Measurements from ENCODE around the gene PNPO.
A peak's percentile ranks its signal among the peaks of the same experiment; 100 is the strongest.

Gene PNPO

DNA sequence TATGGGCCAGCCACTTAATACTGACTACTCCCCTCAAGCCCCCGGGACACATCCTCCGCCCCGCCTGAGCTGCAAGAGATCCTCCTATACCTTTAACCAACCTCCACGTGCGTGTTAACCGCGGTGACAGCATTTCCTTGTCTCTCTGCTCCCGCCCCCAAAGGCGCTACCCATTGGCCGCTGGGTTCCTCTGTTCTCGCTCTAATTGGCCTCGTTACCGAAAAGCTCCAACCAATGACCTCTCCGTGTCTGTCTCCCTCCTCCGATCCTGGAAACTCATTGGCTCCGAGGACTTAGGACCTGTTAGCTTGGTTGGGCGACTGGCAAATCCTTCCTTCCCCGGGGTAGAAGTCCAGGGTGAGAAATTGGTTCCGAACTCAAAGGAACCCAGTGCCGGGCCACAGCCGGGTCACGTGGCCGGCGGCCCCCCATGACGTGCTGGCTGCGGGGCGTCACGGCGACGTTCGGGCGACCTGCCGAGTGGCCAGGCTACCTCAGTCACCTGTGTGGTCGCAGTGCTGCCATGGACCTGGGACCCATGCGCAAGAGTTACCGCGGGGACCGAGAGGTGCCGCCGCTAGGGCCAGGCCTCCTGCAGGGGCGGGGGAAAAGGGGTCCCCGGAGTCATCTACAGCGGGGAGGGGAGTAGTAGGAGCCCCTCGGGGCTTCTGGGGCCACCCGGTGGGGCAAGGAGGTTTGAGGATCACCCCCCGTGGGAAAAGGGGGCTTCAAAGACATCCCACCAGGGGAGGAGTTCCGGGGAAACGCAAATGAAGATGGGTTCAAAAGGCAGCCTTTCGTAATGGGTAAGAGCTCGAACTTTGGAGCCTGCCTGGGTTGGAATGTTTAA is at the start of gene PNPO:
Gene PNPO, plus strand, starts transcription at position 326 of the 850 bp plus-strand sequence. Its CDS starts 105 bp downstream, at position 431.
- DNase-seq (ENCODE audit: low read depth, low spot score) = peak; percentile 88

DNA sequence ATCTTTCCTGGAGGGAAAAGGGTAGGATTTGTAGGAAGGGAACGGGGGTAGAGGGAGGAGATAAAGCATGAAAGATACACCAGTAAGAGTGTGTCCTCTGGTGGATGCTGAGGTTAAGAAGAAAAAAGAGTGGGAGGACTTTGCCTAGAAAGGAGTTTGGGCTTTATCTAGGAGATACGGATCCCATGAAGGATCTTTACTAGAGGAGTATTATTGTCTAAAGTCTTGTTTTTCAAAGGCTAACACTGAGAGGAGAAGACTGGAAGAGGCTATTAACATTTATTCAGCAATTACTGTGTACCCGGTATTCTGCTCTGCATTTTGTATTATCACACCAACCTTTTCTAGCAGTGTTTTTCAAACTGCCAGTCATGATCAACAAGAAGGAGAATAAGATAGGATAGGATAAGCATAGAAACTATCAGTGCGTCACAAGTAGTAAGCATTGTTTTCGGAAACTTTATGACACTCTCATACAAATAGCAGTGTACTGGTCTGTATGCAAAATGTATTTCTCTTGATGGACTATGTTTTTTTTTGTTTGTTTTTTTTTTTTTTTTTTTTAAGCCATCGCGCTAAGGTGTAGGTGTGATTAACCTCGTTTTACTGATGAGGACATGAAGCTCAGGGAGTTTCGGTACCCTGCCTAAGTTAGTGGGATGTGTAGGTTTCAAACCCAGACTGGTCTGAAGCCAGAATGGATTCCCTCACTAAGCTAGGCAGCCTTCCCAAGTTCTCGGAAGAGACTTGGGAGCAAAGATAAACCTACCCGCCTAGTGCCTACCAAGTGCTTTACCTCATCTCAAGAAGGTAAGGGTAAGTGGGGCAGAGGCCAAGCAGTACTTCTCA is 46.6 kb upstream of the PNPO start:
- DNase-seq (ENCODE audit: low read depth, low spot score) = no peak

DNA sequence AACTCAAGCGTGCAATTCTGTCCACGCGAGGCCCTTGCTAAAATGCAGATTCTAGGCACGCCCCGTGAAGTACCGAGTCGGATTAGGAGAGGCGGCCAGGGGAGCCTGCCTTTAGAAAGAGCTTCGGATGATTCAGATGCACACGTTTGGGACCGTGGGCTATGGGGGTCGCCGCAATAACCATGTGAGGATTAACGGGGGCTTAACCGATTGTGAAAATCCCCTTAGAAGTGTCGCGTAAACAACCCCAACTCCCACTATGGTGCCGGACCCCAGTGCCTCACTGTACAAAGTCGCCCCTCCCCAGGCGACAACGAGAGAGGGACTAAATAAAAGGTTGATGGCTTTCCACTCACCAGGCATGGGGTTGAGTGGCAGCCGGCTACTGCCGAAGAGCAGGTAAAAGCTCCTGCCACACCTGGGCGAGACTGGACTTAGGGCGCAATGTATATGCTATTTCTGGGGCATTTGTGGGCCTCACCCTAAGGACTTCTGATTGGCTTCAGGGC is 46.0 kb upstream of the PNPO start:
- DNase-seq (ENCODE audit: low read depth, low spot score) = no peak

DNA sequence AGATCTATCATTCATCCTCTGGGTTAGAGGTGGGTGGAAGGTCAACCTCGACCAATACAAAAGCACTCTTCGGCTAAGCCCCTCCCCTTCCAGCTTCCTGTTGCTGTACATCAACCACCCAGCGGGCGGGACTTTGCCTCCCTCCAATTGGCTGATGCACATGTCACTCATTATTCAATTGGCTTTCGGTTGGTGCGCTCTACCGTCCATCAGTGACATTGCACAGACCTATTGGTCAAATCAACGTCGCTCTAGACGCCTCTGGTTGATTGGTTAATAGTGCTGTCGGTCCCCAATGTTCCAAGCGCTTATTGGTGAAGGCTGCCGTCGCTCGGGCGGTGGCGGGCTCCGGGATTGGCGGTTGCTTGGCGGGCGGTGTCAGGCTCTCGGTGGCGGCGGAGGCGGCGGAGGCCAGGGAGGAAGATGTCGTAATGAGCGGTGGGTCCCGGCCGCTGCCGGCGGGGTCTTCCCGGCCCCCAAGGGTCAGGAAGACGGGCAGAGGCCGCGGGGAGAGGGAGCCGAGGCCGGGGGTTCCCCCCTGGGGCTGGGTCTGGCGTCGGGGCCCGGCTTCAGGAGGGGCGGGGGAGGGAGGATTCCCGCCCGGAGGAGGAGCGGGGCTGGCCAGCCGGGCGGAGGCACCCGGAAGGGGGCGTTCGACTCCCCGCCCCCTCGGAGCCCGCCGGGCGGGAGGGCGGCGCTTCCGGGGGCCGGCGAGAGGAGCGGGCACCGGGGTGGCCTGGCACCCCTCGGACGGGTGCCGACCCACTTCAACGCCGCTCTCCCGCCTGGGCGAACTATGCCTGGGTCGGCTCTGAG is 45.3 kb upstream of the PNPO start, which contains the start of gene SP2:
Gene SP2, plus strand, starts transcription at position 381 of the 816 bp plus-strand sequence. Its CDS starts 51 bp downstream, at position 432.
- DNase-seq (ENCODE audit: low read depth, low spot score) = peak; percentile 97

DNA sequence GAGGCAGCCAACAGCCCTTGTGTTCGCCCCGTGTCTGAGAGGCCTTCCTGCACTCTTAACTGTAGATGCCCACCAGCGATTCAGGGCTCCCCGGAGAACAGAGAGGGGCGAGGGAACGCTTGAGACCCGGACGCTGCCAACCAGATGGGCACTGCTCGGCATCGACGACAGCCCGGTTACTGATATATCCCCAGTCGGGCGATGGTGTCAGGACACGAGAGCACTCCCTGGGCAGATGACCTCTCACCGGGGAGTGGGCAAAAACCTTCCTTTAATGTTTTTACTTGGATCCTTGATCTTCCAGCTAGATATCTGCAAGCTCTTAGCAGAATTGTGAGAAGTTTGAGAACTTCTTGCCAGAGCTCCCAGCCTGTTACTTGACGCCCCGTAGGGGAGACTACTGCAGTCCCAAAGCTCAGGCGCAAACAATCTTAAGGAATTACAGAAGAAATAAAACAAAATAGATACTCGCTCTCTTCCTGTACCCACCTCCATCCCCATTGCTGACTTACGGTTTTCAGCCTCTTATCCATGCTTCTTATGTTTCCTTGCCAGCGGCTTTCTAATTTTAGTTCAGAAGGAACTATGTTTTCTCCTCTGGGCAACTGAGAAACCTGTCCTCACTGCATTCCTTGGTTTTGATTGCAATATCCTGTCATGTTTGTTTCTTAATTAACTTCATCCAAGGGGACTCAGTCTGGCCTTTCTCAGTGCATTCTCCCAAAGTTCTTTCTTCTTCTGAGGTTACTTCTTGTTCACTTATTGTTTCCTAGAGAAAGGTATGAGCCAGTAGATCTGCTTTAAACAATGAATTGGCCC is 44.5 kb upstream of the PNPO start:
- no peak for DNase-seq (ENCODE audit: low read depth, low spot score)

DNA sequence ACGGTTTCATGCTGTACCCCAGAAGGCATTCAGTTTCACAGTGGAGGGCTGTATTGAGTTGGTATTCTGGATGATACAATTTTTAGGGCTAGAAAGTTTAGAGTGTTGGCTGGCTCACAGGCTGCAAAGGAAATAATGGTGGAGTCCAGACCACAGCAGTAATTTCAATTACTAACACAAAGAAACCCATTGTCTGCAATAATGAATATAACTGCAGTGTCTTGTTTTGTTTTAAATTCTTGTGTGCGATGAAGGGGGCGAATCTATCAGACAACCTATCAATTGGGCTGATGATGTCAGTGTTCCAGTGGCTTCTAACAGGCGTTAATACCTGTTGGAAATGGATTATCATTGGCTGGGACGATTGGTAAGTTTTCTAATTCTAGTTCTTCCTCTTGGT is 43.8 kb upstream of the PNPO start:
- no peak for DNase-seq (ENCODE audit: low read depth, low spot score)

DNA sequence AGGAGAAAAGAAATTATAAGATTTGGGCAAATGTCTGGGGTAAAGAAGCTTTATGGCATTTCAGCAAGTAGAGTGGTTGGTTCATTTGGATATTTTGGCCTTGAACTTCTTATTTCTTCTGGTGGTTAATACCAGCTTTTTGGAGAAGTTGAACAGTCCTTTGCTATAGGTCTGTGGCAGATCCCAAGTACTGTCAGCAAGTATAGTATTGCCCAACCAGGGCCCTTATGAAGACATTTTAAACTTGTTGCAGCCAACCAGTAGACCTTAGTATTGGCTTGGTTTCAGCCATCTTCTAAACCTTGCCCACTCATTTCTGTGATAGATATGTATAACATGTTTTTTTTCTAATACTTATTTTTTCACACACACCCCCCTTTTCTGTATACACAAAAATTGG is 43.1 kb upstream of the PNPO start:
- DNase-seq (ENCODE audit: low read depth, low spot score) = no peak

DNA sequence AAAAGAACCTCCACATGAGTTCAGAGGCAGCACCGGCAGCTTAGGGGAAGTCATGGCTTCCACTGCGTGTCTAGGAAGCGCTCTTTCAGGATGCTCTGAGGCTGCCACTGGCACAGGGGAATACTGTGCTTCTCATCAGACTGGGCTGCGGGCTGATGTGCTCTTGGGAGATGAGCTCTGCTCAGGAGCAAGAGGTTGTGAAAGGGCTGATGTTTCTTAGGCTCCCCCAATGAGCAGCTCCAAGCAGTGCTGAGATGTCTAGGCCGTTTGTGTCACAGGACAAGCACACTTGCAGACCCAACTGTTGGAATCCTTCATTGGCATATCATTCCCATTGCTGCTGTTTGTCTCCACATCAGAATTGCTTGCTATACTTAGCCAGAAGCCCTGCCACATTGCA is 41.7 kb upstream of the PNPO start:
- no peak for DNase-seq (ENCODE audit: low read depth, low spot score)

DNA sequence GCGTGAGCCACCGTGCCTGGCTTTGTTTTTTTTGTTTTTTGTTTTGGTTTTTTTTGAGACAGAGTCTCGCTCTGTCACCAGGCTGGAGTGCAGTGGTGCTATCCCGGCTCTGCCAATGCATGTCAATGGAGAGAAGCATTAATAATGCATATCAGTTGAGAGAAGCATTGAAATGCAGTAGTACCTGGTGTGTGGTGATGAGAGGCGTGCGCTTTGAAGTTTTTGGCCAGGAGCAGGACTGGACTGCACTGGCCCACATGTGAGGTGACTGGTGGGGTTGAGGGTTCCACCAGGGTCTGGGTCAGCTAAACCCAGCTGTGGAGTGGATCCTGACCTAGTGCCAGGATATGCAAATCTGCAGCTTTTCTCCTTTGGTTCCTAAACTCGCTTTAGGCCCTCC is 39.9 kb upstream of the PNPO start:
- DNase-seq (ENCODE audit: low read depth, low spot score) = no peak

DNA sequence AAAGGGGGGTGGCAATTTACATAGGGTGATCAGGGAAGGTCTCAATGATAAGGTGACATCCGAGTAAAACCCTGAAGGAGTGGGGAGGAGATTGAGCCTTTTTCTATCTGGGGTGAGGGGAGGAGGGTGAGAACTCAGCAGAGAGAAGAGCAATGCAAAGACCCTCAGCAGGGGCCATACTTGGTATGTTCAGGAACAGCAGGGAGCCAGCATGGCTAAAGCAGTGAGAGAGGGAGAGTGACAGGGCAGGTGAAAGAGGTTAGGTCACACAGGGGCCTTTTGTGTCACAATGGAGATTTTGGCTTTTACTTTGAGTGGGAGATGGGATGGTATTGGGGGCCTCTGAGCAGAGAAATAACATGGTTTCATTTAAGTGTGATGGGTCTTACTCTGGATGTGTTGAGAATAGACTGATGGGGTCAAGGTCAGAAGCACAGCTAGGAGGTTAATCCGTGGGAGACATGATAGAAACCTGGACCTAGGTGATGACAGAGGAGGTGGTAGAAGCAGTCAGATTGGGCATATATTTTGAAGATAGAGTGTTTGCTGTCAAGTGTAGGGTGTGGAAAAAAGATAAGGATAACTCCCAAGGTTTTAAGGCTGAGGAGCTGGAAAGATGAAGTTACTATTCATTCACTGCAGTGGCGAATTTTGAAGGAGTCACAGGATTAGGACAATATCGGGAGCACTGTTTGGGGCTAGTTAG is 39.2 kb upstream of the PNPO start:
- DNase-seq (ENCODE audit: low read depth, low spot score) = no peak

DNA sequence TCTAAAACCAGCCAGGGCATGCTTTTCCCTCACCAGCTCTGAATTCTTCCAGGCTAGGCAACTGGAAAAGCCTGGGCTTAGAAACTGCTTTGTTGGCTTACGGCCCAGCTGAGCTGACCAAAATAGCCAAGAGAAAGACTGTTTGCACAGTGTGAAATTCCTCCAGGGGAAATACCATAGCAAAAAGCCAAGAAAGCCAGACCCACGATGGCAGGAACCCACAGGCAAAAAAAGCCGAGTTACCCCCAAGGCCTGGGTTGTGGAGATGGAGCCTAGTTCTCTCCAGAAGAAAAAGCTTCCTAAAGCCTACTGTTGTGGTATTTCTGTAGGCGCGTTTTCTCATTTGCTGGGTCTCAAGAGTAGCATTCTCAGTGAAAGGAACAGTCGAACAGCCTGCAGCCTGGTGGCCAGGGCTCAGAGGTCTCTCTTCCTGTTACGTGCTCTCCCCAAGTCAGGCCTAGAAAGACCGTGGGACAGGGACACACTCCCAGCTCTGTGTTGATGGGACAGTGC is 36.1 kb upstream of the PNPO start:
- DNase-seq (ENCODE audit: low read depth, low spot score) = no peak

DNA sequence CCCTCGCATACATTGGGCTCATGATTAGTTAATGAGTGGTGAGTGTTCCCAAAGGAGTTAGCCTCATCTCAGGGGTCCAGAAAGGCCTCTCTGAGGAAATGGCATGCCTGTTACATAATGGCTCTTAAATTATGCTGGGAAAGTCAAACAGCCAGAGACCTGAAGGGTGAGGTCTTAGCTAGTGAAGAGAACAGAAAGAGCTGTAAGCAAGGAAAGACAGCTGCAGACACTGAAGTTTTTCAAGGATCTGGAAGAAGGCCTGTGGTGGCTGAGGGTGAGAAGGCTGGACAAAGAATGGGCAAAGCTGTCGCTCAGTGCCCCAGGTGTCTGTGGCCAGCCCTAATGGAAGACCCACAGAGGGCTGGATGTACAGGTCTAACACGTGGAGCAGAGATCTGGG is 34.9 kb upstream of the PNPO start:
- no peak for DNase-seq (ENCODE audit: low read depth, low spot score)

DNA sequence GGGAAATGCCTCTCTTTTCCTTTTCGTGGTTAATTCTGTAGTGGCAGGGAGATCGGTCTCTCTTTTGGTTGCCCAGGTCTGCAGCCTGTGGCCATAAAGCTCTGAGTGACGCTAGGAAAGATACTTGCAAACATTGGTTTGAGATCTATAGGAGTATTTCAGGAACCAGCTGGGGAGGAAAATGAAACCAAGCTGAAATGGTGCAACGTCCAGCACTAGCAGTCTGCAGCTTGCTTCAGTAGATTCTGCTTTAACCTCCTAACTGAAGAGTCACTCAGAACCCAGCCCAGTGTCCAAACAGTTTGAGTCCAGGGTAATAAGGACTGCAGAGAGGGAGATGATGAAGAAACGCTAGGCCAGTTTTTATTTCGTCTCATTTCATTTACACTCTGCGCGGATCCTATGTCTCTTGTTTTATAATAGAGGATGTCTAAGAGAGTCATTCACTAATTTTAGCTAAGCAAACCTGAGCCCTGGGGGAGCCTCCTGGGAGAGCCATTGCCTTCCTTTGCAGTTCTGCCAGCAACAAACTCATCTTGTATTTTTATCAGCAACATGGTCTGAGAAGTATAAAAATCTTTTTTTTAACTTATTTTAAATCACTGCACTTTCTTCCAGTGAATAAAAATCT is 33.3 kb upstream of the PNPO start:
- no peak for DNase-seq (ENCODE audit: low read depth, low spot score)

DNA sequence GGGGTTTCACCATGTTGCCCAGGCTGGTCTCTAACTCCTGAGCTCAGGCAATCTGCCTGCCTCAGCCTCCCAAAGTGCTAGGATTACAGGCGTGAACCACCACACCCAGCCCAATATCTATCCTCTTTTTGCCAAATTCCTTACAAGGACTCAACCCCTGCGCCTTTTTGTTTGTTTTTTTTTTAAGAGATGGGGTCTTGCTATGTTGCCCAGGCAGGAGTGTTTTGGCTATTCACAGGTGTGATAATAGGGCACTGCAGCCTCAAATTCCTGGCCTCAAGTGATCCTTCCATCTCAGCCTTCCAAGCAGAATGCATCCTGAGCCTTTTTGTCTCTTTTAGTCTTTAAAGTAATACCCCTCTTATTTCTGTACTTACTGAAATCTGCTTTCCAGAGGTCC is 28.3 kb upstream of the PNPO start:
- no peak for DNase-seq (ENCODE audit: low read depth, low spot score)

DNA sequence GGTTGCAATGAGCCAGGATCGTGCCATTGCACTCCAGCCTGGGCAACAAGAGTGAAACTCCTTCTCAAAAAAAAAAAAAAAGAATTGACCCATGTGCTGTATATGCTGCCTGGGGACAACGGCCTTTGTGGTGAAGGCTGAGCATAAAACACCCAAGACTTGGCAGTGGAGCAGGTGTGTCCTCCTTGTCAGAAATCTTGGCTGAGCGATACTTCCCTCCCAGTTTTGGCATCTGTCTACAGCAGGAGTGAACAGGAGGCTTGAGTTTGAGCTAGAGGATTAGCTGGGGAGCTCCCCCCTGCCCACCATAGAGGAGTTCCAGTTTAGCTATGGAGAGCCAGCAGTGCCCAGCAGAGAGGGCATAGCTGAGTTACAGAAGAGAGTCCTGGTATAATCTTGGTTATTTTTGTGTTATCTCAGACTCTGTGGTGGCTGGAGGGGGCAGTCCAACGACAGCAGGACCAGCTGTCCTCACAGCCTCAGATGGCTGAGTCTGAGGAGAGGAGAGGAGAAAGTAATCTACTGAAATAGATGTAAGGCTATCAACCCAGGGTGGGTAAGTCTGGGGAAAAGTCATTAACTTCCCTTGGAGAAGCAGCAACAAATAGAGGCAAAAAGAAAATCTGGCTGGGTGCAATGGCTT is 26.9 kb upstream of the PNPO start:
- DNase-seq (ENCODE audit: low read depth, low spot score) = no peak

DNA sequence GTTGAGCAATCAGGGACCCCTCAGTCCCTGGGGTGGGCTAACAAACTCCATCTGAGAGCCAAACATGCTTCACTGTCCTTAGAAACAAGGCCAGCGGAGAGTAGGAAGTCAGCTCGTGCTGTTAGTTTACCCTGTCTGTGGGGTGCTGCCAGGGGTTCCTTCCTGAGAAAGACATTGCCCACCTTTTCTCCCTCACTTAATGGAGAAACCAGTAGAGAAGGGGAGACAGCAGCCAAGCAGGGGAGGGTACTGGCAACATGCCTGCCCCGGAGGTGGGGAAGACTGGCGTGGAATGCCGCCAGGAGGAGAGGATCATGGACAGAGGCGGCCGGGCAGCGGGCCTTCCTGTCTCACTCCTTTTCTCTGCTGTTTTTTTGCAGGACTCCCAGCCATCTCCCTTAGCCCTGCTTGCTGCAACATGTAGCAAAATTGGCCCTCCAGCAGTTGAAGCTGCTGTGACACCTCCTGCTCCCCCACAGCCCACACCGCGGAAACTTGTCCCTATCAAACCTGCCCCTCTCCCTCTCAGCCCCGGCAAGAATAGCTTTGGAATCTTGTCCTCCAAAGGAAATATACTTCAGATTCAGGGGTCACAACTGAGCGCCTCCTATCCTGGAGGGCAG is 25.5 kb upstream of the PNPO start:
- DNase-seq (ENCODE audit: low read depth, low spot score) = no peak

DNA sequence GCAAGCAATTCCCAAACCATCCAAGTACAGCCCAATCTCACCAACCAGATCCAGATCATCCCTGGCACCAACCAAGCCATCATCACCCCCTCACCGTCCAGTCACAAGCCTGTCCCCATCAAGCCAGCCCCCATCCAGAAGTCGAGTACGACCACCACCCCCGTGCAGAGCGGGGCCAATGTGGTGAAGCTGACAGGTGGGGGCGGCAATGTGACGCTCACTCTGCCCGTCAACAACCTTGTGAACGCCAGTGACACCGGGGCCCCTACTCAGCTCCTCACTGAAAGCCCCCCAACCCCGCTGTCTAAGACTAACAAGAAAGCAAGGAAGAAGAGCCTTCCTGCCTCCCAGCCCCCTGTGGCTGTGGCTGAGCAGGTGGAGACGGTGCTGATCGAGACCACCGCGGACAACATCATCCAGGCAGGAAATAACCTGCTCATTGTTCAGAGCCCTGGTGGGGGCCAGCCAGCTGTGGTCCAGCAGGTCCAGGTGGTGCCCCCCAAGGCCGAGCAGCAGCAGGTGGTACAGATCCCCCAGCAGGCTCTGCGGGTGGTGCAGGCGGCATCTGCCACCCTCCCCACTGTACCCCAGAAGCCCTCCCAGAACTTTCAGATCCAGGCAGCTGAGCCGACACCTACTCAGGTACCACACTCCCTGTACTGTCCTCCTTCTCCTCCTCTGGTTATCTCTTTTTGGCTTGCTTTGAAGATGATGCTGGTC is 24.7 kb upstream of the PNPO start:
- DNase-seq (ENCODE audit: low read depth, low spot score) = no peak

DNA sequence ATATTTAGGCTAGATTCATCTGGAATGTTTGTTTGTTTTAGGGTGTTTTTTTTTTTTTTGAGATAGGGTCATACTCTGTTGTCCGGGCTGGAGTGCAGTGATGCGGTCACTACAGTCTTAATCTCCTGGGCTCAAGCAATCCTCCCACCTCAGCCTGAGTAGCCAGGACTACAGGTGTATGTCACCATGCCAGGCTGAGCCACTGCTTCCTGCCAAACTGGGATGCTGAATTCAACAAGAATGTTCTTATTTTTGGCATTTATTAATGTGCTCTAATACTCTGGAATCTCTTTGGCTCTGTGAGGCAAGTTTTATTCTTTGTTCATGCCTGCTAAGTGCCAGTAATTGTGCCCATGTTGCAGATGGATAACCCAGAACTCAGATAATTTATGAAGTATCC is 23.8 kb upstream of the PNPO start:
- DNase-seq (ENCODE audit: low read depth, low spot score) = no peak

Measured in activated naive CD8-positive, alpha-beta T cell treated with anti-CD3 and anti-CD28 coated beads, Interleukin-2, amount 50 U/mL, for 16 hours (primary cell).